Parathyroid adenoma (tissue), 2 donors: ENCODE data around the gene GRB14.
"Not testable (repeated sequence)": the region's sequence is repeated elsewhere in the genome, so short reads cannot be mapped to it uniquely, and the experiment has no call there.

Experiments
- H2AFZ ChIP-seq: fragments of 300-600 bp; sonication (generic); one replicate; pipeline ENCODE4 v1.7.0; 2017; ENCODE audit warnings: antibody characterized with exemption, mild to moderate bottlenecking
- H3K27ac ChIP-seq: fragments of 300-600 bp; sonication (generic); one replicate; pipeline ENCODE4 v1.7.0; 2017
- H3K27me3 ChIP-seq: fragments of 300-600 bp; sonication (generic); one replicate; pipeline ENCODE4 v1.7.0; 2017; ENCODE audit warnings: low read length; ENCODE audit not compliant: control insufficient read depth, insufficient read depth
- H3K36me3 ChIP-seq: fragments of 300-600 bp; sonication (generic); one replicate; pipeline ENCODE4 v1.7.0; 2017; ENCODE audit warnings: low read length; ENCODE audit not compliant: control insufficient read depth, insufficient read depth
- H3K4me1 ChIP-seq: fragments of 300-600 bp; sonication (generic); one replicate; pipeline ENCODE4 v1.7.0; 2017; ENCODE audit warnings: control low read depth
- H3K4me2 ChIP-seq: fragments of 300-600 bp; sonication (generic); one replicate; pipeline ENCODE4 v1.7.0; 2017; ENCODE audit warnings: low read length
- H3K4me3 ChIP-seq: fragments of 300-600 bp; sonication (generic); one replicate; pipeline ENCODE4 v1.7.0; 2017; ENCODE audit warnings: low read depth, low read length
- H3K79me2 ChIP-seq: fragments of 300-600 bp; sonication (generic); one replicate; pipeline ENCODE4 v1.7.0; 2017; ENCODE audit warnings: control low read depth
- H3K9ac ChIP-seq: fragments of 300-600 bp; sonication (generic); one replicate; pipeline ENCODE4 v1.7.0; 2017; ENCODE audit warnings: mild to moderate bottlenecking
- H3K9me3 ChIP-seq: fragments of 300-600 bp; sonication (generic); one replicate; pipeline ENCODE4 v1.7.0; 2017; ENCODE audit warnings: low read length; ENCODE audit not compliant: control insufficient read depth
- TF ChIP-seq, protein P1 (sequence below): fragments of 300-600 bp; sonication (generic); IDR thresholded peaks from one replicate; pipeline ENCODE4 v1.7.0; 2017; ENCODE audit warnings: antibody characterized with exemption, mild to moderate bottlenecking
- donor health status: primary hyperparathyroidism.

The GRB14 gene

DNA sequence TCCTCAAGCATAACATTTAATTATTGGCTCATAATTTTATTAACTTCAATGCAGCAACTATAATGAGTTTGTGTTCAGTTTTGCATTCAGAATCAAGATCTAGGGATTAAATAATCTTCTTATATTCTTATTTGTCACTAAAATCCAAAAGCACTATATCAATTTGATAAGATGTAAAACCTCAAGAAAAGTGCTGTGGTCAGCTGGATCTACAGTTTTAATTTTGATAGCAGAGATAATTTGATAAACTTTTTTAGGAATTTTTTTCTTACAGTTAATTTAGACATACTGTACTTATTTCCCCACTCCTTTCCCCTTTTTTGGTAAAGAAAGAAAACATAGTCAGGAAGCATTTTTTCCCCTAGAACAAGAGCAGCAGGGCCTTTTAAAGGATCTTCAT lies 146.4 kb downstream of the GRB14 start:
- no peak overlapping the region for H3K4me3 ChIP-seq
- H3K79me2 ChIP-seq, result no peaks in the 10 kb centered on the region
- no peak overlapping the region for H3K9ac ChIP-seq
- H2AFZ ChIP-seq, result no peak overlapping the region
- H3K27me3 ChIP-seq, result no peaks in the 10 kb centered on the region
- TF ChIP-seq, protein P1, sequence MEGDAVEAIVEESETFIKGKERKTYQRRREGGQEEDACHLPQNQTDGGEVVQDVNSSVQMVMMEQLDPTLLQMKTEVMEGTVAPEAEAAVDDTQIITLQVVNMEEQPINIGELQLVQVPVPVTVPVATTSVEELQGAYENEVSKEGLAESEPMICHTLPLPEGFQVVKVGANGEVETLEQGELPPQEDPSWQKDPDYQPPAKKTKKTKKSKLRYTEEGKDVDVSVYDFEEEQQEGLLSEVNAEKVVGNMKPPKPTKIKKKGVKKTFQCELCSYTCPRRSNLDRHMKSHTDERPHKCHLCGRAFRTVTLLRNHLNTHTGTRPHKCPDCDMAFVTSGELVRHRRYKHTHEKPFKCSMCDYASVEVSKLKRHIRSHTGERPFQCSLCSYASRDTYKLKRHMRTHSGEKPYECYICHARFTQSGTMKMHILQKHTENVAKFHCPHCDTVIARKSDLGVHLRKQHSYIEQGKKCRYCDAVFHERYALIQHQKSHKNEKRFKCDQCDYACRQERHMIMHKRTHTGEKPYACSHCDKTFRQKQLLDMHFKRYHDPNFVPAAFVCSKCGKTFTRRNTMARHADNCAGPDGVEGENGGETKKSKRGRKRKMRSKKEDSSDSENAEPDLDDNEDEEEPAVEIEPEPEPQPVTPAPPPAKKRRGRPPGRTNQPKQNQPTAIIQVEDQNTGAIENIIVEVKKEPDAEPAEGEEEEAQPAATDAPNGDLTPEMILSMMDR, result no peak
- H3K4me2 ChIP-seq, result no peak overlapping the region
- no peaks in the 10 kb centered on the region for H3K36me3 ChIP-seq
- no peaks in the 10 kb centered on the region for H3K9me3 ChIP-seq
- H3K4me1 ChIP-seq, result no peaks in the 10 kb centered on the region
- no peak overlapping the region for H3K27ac ChIP-seq

DNA sequence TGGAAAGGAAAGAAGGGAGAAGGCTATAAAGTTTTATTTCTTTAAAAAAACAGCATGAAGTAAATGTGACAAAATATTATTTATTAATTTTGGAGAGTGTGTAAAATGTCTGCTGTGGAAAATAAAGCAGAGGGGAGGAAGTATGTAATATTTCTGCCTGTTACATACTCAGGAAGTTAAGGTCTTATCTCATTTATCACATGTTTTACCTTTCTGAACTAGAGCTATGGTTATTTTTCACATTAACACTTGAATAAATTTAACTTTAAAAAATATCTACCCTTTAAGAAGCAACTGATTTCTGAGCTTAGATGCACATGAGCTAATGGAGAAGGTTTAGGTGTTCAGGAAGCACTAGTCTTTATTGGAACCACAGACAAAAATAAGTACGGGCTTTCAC lies 148.3 kb downstream of the GRB14 start:
- no peak overlapping the region for H2AFZ ChIP-seq
- H3K36me3 ChIP-seq, result no peaks in the 10 kb centered on the region
- H3K27ac ChIP-seq, result no peak overlapping the region
- no peak overlapping the region for H3K4me3 ChIP-seq
- H3K4me2 ChIP-seq, result no peak overlapping the region
- no peaks in the 10 kb centered on the region for H3K9me3 ChIP-seq
- no peaks in the 10 kb centered on the region for H3K27me3 ChIP-seq
- H3K4me1 ChIP-seq, result no peaks in the 10 kb centered on the region
- TF ChIP-seq, protein P1, result no peak
- no peaks in the 10 kb centered on the region for H3K79me2 ChIP-seq
- no peak overlapping the region for H3K9ac ChIP-seq

DNA sequence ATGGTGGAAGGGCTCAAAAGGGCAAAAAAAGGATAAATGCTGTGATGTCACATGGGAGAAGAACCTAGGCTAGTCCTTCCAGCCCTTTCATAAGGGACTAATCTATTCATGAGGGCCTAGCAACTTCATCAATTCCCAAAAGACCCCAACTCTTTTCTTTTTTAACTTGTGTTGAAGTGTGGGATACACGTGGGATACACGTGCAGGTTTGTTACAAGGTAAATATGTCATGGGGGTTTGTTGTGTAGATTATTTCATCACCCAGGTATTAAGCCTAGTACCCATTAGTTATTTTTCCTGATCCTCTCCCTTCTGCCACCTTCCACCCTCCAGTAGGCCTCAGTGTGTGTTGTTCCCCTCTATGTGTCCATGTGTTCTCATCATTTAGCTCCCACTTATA lies 156.2 kb downstream of the GRB14 start:
- not testable (repeated sequence) for H3K4me2 ChIP-seq, H2AFZ ChIP-seq, H3K4me1 ChIP-seq, H3K79me2 ChIP-seq, H3K9ac ChIP-seq, H3K36me3 ChIP-seq, H3K27ac ChIP-seq, H3K27me3 ChIP-seq, H3K4me3 ChIP-seq, H3K9me3 ChIP-seq

DNA sequence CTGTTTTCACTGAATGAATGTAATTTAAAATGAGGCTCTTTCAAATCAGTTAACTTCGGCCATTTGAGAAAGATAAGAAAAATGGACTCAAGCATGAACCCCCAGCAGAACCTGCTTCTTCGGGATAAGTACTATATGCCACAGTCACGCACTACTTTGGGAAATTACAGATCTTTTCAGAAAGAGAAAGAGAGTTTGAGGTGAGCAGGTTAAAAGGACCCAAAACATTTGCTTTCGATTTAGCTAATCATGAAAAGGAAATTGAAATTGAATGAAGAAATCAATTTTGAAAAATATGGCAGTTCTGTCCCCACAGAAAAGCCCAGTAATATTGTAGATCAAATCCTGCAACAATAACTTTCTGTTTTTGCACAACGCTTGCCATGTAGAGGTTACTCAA lies 156.9 kb downstream of the GRB14 start:
- H3K9ac ChIP-seq, result no peak overlapping the region
- H3K79me2 ChIP-seq, result no peaks in the 10 kb centered on the region
- H2AFZ ChIP-seq, result no peak overlapping the region
- H3K36me3 ChIP-seq, result no peaks in the 10 kb centered on the region
- H3K9me3 ChIP-seq, result no peaks in the 10 kb centered on the region
- H3K4me2 ChIP-seq, result no peak overlapping the region
- no peaks in the 10 kb centered on the region for H3K27me3 ChIP-seq
- no peaks in the 10 kb centered on the region for H3K4me1 ChIP-seq
- TF ChIP-seq, protein P1, result no peak
- H3K27ac ChIP-seq, result no peak overlapping the region
- no peak overlapping the region for H3K4me3 ChIP-seq

DNA sequence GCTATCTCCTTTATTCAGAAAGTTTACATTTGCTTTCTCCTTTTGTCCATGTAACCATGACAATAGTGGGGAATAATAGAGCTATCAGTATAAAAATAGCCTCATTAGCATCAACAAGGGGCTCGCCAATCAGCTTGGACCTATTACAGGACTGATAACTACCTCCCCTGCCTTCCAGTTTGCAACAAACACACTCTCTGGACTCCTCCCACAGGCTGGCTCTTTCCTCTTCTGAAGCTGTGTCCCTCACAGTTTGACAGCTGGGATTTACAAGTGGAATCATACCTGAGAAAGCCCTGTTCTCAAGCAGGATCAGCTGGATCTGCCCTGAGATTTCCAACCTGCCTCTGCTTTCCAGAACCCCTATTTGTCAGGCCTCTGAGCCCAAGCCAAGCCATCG lies 162.5 kb downstream of the GRB14 start:
- Histone ChIP-seq H3K9me3 (no peaks in the 10 kb centered on the region), H3K4me2 (no peak overlapping the region), H3K36me3 (no peaks in the 10 kb centered on the region), H3K79me2 (no peaks in the 10 kb centered on the region), H3K4me1 (no peaks in the 10 kb centered on the region), H3K27ac (no peak overlapping the region), H2AFZ (no peak overlapping the region), H3K9ac (no peak overlapping the region), H3K27me3 (no peaks in the 10 kb centered on the region), H3K4me3 (no peak overlapping the region)
- TF ChIP-seq, protein P1, result no peak
